ENCODE measurements around the gene MT1A.
"Not testable (repeated sequence)": the region's sequence is repeated elsewhere in the genome, so short reads cannot be mapped to it uniquely, and the experiment has no call there.

Gene MT1A

DNA sequence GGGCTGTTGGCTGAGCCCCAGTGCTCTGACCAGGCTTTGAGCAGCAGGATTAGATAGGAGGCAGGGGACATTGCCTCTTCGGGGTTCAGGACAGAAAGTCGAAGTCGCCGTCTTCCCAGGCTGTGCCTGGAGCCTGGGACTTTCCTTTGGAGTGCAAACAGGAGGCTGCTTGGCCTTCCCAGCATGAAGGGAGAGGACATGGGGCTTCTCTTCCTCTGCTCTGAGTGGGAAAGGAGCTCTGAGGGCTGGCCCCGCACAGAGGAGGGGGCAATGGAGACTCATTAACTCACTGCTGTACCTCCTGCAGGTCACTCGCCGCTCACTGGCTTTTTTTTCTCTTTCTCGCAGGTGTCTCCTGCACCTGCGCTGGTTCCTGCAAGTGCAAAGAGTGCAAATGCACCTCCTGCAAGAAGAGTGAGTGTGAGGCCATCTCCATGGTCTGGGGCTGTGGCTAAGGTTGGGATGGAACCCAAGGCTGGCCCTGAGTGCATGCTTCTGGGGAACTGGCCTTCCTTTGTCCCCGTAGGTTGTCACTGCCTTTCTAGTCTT, 19.9 kb downstream of the MT1A start:
- DNase-seq, result peak; percentile 47

DNA sequence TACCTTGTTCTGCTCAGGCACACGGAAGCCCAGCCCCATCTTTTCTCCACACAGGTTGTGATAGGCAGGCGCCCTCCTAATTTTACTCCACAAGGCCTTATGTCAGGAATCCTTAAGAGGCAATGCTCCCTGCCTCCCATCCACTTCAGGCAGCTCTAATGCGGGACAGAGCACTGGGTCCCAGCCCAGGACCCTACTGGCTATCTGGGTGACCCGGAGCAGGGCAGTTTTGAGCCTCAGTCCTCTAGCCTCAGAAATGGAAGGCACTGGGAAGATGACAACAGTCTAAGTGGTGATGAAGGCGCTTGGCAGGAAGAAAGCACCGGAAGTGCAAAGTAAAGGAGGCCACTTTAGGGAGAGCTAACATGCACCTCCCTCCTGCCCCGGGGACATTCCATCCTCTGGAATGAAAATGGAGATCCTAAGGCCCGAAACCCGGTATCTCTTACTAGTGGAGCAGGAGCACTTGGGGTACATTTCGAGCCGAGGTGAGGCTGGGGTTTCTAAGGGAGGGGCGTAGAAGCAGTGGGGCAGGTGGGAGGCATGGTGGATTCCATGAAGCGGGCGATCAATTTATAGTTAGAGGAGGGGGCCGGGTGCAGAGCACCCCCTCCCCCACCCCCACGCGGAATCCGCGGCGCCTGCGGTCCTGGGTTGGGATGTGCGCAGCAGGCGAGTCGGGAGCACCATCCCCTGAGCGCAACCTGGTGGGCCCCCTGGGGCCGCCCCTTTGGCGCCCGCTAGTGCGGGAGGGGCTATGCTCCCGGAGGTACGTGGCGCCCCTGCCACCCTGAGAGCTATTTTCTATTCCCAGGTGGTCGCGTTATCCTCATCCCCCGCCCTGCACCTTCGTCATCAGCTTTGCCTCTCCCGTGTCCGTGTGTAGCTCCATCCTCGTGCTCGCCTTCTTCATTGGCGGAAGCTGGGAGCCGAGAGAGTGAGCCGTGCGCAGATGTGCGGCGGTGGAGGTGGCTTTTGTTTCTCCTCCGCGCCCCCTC, 24.2 kb downstream of the MT1A start:
- DNase-seq, result no peak

- no peak for DNase-seq
Measured at GRCh38 chr16:56664506-56664905, 26.0 kb downstream of the MT1A start.

- not testable (repeated sequence) for DNase-seq
Measured at GRCh38 chr16:56665286-56666261, 27.1 kb downstream of the MT1A start.

DNA sequence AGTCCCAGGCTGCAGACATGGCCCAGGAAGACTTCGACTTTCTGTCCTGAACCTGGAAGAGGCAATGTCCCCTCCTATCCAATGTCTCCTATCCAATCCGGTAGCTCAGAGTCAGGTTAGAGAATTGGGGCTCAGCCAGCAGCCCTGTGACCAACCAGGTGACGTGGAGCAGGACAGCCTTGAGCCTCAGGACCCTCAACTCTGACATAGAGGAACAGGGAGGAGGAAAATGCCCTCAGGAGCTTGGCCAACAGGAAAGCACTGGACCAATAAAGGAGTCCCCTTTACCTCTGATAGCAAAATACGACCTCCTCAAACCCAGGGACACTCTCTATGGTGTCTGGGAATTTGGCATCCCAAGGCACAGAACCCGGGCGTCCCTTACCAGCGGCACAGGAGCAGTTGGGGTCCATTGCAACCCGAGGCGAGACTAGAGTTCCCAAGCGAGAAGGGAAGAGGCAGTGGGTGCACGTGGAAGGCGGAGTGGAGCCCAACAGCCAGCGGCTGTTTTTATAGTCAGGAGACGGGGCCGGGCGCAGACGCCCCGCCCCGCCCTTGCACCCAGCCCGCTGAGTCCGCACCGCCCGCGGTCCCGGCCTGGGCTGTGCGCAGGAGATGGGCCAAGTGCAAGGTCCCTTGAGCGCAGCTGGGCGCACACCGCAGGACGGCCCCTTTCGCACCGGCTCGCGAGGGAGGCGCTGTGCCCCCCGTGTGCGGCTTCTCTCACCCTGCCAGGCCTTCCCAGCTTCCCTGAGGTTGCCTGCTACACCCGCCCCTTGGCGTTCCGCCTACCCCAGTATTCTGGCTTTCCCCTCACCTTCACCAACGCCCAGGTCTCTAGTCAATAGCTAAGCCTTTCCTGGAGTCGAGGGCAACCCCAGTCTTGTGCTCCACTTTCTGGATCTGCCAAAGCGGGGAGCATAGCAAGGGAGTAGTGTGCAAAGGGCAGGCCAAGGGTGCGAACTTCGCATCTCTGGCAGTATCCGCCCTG, 29.4 kb downstream of the MT1A start, which contains the start of gene MT1G:
Gene MT1G (minus strand): TSS at position 485 of the 991 bp plus-strand sequence. CDS start 72 bp downstream, at position 413.
- peak; percentile 44 for DNase-seq

DNA sequence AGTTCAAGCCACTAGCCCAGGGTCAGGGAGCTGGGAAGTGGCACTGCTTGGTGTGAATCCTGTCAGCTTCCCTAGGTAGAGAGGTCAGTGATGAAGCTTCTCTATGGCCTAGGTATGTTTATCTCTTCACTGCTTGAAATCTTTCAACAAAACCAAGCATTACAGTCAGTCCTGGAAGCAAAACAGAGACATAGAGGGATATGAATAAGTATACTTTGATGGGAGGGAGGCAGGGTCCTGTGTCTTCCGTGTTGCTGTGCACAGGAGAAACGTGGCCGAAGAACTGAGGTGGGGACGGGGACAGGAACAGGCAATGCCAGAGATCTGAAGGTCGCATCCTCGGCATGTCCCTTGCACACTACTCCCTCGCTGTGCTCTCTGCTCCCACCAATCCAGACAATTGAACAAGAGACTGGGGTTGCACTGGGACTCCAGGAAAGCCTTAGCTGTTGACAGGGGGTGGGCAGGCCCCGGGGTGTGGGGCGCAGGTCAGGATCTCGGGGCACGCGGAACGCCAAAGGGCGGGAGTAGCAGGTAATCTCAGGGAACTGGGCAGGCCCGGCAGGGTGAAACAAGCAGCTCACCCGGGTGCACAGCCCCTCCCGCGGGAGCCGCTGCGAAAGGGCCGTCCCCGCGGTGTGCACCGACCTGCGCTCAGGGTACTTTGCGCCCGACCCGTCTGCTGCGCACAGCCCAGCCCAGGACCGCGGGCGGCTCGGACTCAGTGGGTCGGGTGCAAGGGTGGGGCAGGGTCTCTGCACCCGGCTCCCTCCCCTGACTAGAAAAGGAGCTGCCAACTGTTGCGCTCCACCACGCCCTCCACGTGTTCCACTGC, 30.8 kb downstream of the MT1A start, which contains the start of gene MT1H:
Gene MT1H (plus strand): TSS at position 810 of the 835 bp plus-strand sequence. CDS start 71 bp downstream, outside the sequence.
- no peak for DNase-seq

DNA sequence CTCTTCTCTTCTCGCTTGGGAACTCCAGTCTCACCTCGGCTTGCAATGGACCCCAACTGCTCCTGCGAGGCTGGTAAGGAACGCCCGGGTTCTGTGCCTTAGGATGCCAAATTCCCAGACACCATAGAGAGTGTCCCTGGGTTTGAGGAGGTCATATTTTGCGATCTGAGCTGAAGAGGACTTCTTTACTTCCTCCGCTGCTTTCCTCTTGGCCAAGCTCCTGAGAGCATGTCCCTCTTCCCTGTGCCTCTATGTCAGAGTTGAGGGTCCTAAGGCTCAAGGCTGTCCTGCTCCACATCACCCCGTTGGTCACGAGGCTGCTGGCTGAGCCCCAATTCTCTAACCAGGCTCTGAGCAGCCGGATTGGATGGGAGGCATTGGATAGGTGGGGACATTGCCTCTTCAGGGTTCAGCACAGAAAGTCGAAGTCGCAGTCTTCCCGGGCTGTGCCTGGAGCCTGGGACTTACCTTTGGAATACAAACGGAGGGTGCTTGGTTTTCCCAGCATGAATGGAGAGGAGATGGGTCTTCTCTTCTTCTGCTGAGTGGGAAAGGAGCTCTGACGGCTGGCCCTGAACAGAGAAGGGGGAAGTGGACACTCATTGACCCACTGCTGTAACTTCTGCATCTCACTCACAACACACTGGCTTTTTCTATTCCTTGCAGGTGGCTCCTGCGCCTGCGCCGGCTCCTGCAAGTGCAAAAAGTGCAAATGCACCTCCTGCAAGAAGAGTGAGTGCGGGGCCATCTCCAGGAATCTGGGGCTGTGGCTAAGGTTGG, 31.6 kb downstream of the MT1A start:
- DNase-seq, result no peak

DNA sequence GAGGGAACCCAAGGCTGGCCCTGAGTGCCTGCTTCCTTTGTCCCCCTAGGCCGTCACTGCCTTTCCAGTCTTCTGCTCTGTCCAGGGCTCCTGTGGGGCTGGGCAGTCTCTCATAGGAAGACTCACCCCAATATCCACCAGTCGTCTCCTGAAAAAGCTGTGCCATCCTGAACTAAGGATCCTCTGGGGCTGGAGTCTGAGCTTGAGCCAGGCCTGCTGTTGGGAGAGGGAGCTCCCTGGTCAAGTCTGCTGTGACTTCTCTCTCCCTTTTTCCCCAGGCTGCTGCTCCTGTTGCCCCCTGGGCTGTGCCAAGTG, 32.1 kb downstream of the MT1A start:
- no peak for DNase-seq

GRCh38 chr16:56671691-56672090, 33.2 kb downstream of the MT1A start:
- DNase-seq, result not testable (repeated sequence)

DNA sequence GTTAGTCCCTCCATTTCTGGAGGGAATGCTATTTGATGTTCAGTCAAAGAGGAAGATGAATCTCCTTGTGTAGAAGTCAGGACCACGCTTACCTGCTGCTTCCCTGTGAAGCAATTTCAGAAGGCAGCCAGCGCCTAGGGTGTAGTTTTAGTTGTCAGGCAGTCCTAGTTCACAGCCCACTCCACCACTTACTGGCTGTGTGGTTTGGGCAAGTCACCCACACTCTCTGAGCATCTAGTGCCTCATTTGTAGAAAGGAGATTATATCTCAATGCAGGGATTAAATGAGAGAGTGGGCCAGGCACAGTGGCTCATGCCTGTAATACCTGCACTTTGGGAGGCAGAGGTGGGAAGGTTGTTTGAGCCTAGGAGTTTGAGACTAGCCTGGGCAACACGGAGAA, 33.7 kb downstream of the MT1A start:
- DNase-seq, result not testable (repeated sequence)

- DNase-seq, result no peak
Measured at GRCh38 chr16:56672761-56673536, 34.5 kb downstream of the MT1A start.

DNA sequence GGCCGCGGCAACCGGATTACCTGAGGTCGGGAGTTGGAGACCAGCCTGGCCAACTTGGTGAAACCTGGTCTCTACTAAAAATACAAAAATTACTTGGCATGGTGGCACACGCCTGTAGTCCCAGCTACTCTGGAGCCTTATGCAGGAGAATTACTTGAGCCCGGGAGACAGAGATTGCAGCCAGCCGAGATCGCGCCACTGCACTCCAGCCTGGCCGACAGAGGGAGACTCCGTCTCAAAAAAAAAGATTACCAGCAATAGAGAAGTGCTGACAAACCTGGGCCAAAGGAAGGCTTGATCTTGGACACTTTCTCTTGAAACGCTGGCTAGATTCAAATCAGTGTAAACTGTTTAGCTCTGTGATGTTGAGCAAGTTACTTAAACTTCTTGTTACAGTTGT, 35.5 kb downstream of the MT1A start:
- no peak for DNase-seq

- not testable (repeated sequence) for DNase-seq
Measured at GRCh38 chr16:56674570-56674969, 36.1 kb downstream of the MT1A start.

GRCh38 chr16:56675685-56676210, 37.3 kb downstream of the MT1A start:
- no peak for DNase-seq

DNA sequence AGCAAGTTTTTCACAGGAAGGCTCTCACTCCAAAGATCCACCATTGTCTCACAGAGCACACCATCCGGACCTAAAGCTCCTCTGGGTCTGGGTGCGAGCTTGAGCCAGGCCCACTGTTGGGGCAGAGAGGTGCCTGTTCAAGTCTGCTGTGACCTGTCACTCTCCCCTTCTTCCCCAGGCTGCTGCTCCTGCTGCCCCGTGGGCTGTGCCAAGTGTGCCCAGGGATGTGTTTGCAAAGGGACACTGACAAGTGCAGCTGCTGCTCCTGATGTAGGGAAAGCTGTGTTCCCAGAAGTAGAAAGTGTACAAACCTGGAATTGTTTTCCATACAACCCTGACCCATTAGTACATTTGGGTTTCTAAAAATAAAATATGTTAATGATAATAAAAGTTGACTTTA, 39.0 kb downstream of the MT1A start:
- no peak for DNase-seq

DNA sequence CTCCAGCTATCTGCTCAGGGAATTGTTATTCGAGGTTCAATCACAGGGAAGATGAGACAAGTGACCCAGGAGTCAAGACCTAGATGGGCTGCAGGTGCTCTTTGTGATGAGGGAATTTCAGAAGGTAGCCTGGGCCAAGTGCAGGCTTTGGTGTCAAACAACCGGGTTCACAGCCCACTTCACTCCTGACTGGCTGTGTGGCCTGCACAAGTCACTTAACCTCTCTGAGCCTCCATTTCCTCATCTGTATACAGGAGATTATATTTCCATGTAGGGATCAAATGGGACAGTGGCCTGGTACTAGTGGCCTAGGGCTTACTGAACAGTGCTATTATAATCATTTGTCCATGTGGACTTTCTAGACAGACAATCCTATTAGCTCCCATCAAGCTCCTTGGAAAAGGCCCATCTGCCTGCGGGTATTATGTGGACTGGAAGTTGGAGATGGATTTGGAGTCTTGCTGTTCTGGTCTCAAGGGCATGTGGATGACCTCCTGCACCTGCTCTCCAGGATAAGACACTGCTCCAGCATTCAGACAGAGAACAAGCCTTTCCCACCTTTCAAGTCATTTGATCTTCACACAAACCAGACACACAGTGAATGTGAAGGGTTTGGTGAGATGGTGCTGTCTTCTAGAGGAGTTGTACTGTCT, 40.7 kb downstream of the MT1A start:
- no peak for DNase-seq

DNA sequence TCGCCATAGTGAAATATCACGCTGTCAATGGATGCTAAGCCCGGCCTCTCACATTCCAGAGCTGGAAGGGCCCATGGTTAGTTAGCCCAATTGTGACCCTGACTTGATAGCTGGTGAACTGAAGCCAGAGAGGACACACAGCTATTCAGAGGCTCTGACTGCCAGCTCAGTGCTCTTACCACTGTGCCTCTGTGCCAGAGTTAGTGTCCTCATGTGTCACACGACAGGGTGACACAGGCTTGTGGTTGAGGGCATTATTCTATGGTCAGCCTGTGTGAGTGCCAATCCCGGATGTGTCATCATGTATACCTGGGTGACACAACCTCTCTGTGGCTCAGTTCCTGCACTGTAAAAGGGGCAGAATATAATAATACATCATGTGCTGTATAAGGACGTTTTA, 41.4 kb downstream of the MT1A start:
- no peak for DNase-seq
